ENCODE data around the gene THBS2. TPM values are rescaled to one million over a fixed set of nuclear protein-coding genes. Genes with fewer than 3 reads are reported as not detected.
"Not testable (repeated sequence)": the region's sequence is repeated elsewhere in the genome, so short reads cannot be mapped to it uniquely, and the experiment has no call there.

The THBS2 gene
- total RNA-seq, 1 donor from 2014 or later, result 76.2 TPM

GRCh38 chr6:169222126-169222525 is 31.5 kb downstream of the THBS2 start:
- Histone ChIP-seq H3K36me3 (ENCODE audit: control insufficient read depth in 3 of 3, insufficient read depth in 3 of 3, low read length in 3 of 3) (peaks cover 2 to 13% (median 3%) of the 10 kb centered on the region in 3 donors), H3K4me1 (ENCODE audit: control insufficient read depth in 3 of 3, insufficient read depth in 3 of 3, low read length in 3 of 3) (no peaks in the 10 kb centered on the region), H3K27ac (ENCODE audit: low read depth, low read length) (no peak overlapping the region), H3K9ac (ENCODE audit: low read depth in 1 of 3, low read length in 3 of 3) (no peak overlapping the region), H3K4me3 (ENCODE audit: low read length in 3 of 3) (no peak overlapping the region), H3K27me3 (ENCODE audit: control insufficient read depth in 3 of 3, insufficient read depth in 3 of 3, low read length in 3 of 3) (peaks cover 0 to 2% (median 0%) of the 10 kb centered on the region in 3 donors), H3K9me3 (ENCODE audit: control insufficient read depth in 3 of 3, low read length in 3 of 3) (peaks cover 0 to 2% (median 0%) of the 10 kb centered on the region in 3 donors)

- Histone ChIP-seq H3K27ac (ENCODE audit: low read depth, low read length) (no peak overlapping the region), H3K4me1 (ENCODE audit: control insufficient read depth in 3 of 3, insufficient read depth in 3 of 3, low read length in 3 of 3) (no peaks in the 10 kb centered on the region), H3K4me3 (ENCODE audit: low read length in 3 of 3) (no peak overlapping the region), H3K9me3 (ENCODE audit: control insufficient read depth in 3 of 3, low read length in 3 of 3) (peaks cover 0 to 2% (median 0%) of the 10 kb centered on the region in 3 donors), H3K27me3 (ENCODE audit: control insufficient read depth in 3 of 3, insufficient read depth in 3 of 3, low read length in 3 of 3) (peaks cover 0 to 2% (median 0%) of the 10 kb centered on the region in 3 donors), H3K9ac (ENCODE audit: low read depth in 1 of 3, low read length in 3 of 3) (no peak overlapping the region), H3K36me3 (ENCODE audit: control insufficient read depth in 3 of 3, insufficient read depth in 3 of 3, low read length in 3 of 3) (peaks cover 2 to 17% (median 3%) of the 10 kb centered on the region in 3 donors)
Observed at GRCh38 chr6:169221264-169221663, 32.4 kb downstream of the THBS2 start.

- Histone ChIP-seq H3K9ac (ENCODE audit: low read depth in 1 of 3, low read length in 3 of 3) (no peak overlapping the region), H3K4me1 (ENCODE audit: control insufficient read depth in 3 of 3, insufficient read depth in 3 of 3, low read length in 3 of 3) (peaks cover 1 to 2% (median 2%) of the 10 kb centered on the region in 3 donors), H3K27me3 (ENCODE audit: control insufficient read depth in 3 of 3, insufficient read depth in 3 of 3, low read length in 3 of 3) (peaks cover 0 to 2% (median 0%) of the 10 kb centered on the region in 3 donors), H3K9me3 (ENCODE audit: control insufficient read depth in 3 of 3, low read length in 3 of 3) (peaks cover 0 to 2% (median 0%) of the 10 kb centered on the region in 3 donors), H3K27ac (ENCODE audit: low read depth, low read length) (no peak overlapping the region), H3K4me3 (ENCODE audit: low read length in 3 of 3) (no peak overlapping the region), H3K36me3 (ENCODE audit: control insufficient read depth in 3 of 3, insufficient read depth in 3 of 3, low read length in 3 of 3) (peaks cover 2 to 12% (median 3%) of the 10 kb centered on the region in 3 donors)
Observed at GRCh38 chr6:169220068-169220964, 33.3 kb downstream of the THBS2 start.

GRCh38 chr6:169217972-169218371 is 35.7 kb downstream of the THBS2 start:
- Histone ChIP-seq H3K9ac (ENCODE audit: low read depth in 1 of 3, low read length in 3 of 3) (no peak overlapping the region), H3K36me3 (ENCODE audit: control insufficient read depth in 3 of 3, insufficient read depth in 3 of 3, low read length in 3 of 3) (peaks cover 2 to 5% (median 3%) of the 10 kb centered on the region in 3 donors), H3K27me3 (ENCODE audit: control insufficient read depth in 3 of 3, insufficient read depth in 3 of 3, low read length in 3 of 3) (no peaks in the 10 kb centered on the region), H3K4me1 (ENCODE audit: control insufficient read depth in 3 of 3, insufficient read depth in 3 of 3, low read length in 3 of 3) (peaks cover 13 to 16% (median 13%) of the 10 kb centered on the region in 3 donors), H3K9me3 (ENCODE audit: control insufficient read depth in 3 of 3, low read length in 3 of 3) (peaks cover 0 to 2% (median 0%) of the 10 kb centered on the region in 3 donors), H3K27ac (ENCODE audit: low read depth, low read length) (no peak overlapping the region), H3K4me3 (ENCODE audit: low read length in 3 of 3) (no peak overlapping the region)

- no peak overlapping the region for H3K4me3 ChIP-seq (ENCODE audit: low read length in 3 of 3)
- no peak overlapping the region for H3K27ac ChIP-seq (ENCODE audit: low read depth, low read length)
- peaks cover 0 to 4% (median 2%) of the 10 kb centered on the region in 3 donors for H3K36me3 ChIP-seq (ENCODE audit: control insufficient read depth in 3 of 3, insufficient read depth in 3 of 3, low read length in 3 of 3)
- no peaks in the 10 kb centered on the region for H3K27me3 ChIP-seq (ENCODE audit: control insufficient read depth in 3 of 3, insufficient read depth in 3 of 3, low read length in 3 of 3)
- no peak overlapping the region for H3K9ac ChIP-seq (ENCODE audit: low read depth in 1 of 3, low read length in 3 of 3)
- H3K9me3 ChIP-seq (ENCODE audit: control insufficient read depth in 3 of 3, low read length in 3 of 3), result no peaks in the 10 kb centered on the region
- H3K4me1 ChIP-seq (ENCODE audit: control insufficient read depth in 3 of 3, insufficient read depth in 3 of 3, low read length in 3 of 3), result peaks cover 13 to 16% (median 13%) of the 10 kb centered on the region in 3 donors
Observed at GRCh38 chr6:169216830-169217229, 36.8 kb downstream of the THBS2 start.

GRCh38 chr6:169215201-169215681 is 38.4 kb downstream of the THBS2 start:
- no peaks in the 10 kb centered on the region for H3K27me3 ChIP-seq (ENCODE audit: control insufficient read depth in 3 of 3, insufficient read depth in 3 of 3, low read length in 3 of 3)
- no peak overlapping the region for H3K9ac ChIP-seq (ENCODE audit: low read depth in 1 of 3, low read length in 3 of 3)
- peak overlapping the region; percentile 71 for H3K27ac ChIP-seq (ENCODE audit: low read depth, low read length)
- H3K9me3 ChIP-seq (ENCODE audit: control insufficient read depth in 3 of 3, low read length in 3 of 3), result no peaks in the 10 kb centered on the region
- H3K36me3 ChIP-seq (ENCODE audit: control insufficient read depth in 3 of 3, insufficient read depth in 3 of 3, low read length in 3 of 3), result peaks cover 0 to 4% (median 2%) of the 10 kb centered on the region in 3 donors
- peaks cover 13 to 16% (median 13%) of the 10 kb centered on the region in 3 donors for H3K4me1 ChIP-seq (ENCODE audit: control insufficient read depth in 3 of 3, insufficient read depth in 3 of 3, low read length in 3 of 3)
- no peak overlapping the region for H3K4me3 ChIP-seq (ENCODE audit: low read length in 3 of 3)

- H3K9me3 ChIP-seq (ENCODE audit: control insufficient read depth in 3 of 3, low read length in 3 of 3); H3K9ac ChIP-seq (ENCODE audit: low read depth in 1 of 3, low read length in 3 of 3); H3K4me3 ChIP-seq (ENCODE audit: low read length in 3 of 3); H3K36me3 ChIP-seq (ENCODE audit: control insufficient read depth in 3 of 3, insufficient read depth in 3 of 3, low read length in 3 of 3); H3K27me3 ChIP-seq (ENCODE audit: control insufficient read depth in 3 of 3, insufficient read depth in 3 of 3, low read length in 3 of 3): not testable (repeated sequence)
- Histone ChIP-seq H3K4me1 (ENCODE audit: control insufficient read depth in 3 of 3, insufficient read depth in 3 of 3, low read length in 3 of 3) (peaks cover 13 to 16% (median 13%) of the 10 kb centered on the region in 3 donors), H3K27ac (ENCODE audit: low read depth, low read length) (peak overlapping the region; percentile 71)
Observed at GRCh38 chr6:169214789-169215188, 38.9 kb downstream of the THBS2 start.

GRCh38 chr6:169213814-169214520 is 39.7 kb downstream of the THBS2 start:
- peaks cover 13 to 16% (median 13%) of the 10 kb centered on the region in 3 donors for H3K4me1 ChIP-seq (ENCODE audit: control insufficient read depth in 3 of 3, insufficient read depth in 3 of 3, low read length in 3 of 3)
- peak overlapping the region; percentile 75 for H3K27ac ChIP-seq (ENCODE audit: low read depth, low read length)
- peaks cover 0 to 4% (median 2%) of the 10 kb centered on the region in 3 donors for H3K36me3 ChIP-seq (ENCODE audit: control insufficient read depth in 3 of 3, insufficient read depth in 3 of 3, low read length in 3 of 3)
- H3K4me3 ChIP-seq (ENCODE audit: low read length in 3 of 3), result peak overlapping the region in 1 of 3 donors; percentile 59
- no peaks in the 10 kb centered on the region for H3K27me3 ChIP-seq (ENCODE audit: control insufficient read depth in 3 of 3, insufficient read depth in 3 of 3, low read length in 3 of 3)
- no peaks in the 10 kb centered on the region for H3K9me3 ChIP-seq (ENCODE audit: control insufficient read depth in 3 of 3, low read length in 3 of 3)
- H3K9ac ChIP-seq (ENCODE audit: low read depth in 1 of 3, low read length in 3 of 3), result peak overlapping the region in 1 of 3 donors; percentile 81

- Histone ChIP-seq H3K9ac (ENCODE audit: low read depth in 1 of 3, low read length in 3 of 3) (peak overlapping the region; percentile 72 to 83 (median 81)), H3K9me3 (ENCODE audit: control insufficient read depth in 3 of 3, low read length in 3 of 3) (no peaks in the 10 kb centered on the region)
Observed at GRCh38 chr6:169212897-169213813, 40.5 kb downstream of the THBS2 start.

More at GRCh38 chr6:169212897-169213813, 40.5 kb downstream of the THBS2 start:
- H3K4me3 ChIP-seq (ENCODE audit: low read length in 3 of 3), result peak overlapping the region; percentile 59 to 76 (median 68)
- H3K27me3 ChIP-seq (ENCODE audit: control insufficient read depth in 3 of 3, insufficient read depth in 3 of 3, low read length in 3 of 3), result no peaks in the 10 kb centered on the region
- H3K4me1 ChIP-seq (ENCODE audit: control insufficient read depth in 3 of 3, insufficient read depth in 3 of 3, low read length in 3 of 3), result peaks cover 13 to 16% (median 13%) of the 10 kb centered on the region in 3 donors
- peaks cover 0 to 4% (median 0%) of the 10 kb centered on the region in 3 donors for H3K36me3 ChIP-seq (ENCODE audit: control insufficient read depth in 3 of 3, insufficient read depth in 3 of 3, low read length in 3 of 3)
- peak overlapping the region; percentile 75 for H3K27ac ChIP-seq (ENCODE audit: low read depth, low read length)

All from skeletal muscle tissue (tissue), 4 donors.